GM21526 (cell line): ENCODE data around the gene KCNMA1.

ENCODE experiments used
- ATAC-seq: cut with Tn5 transposase; IDR thresholded peaks from one replicate; pipeline ENCODE4 v1.9.1; 2021; ENCODE audit warnings: moderate library complexity; ENCODE audit not compliant: unreplicated experiment, low FRiP score

Gene KCNMA1

DNA sequence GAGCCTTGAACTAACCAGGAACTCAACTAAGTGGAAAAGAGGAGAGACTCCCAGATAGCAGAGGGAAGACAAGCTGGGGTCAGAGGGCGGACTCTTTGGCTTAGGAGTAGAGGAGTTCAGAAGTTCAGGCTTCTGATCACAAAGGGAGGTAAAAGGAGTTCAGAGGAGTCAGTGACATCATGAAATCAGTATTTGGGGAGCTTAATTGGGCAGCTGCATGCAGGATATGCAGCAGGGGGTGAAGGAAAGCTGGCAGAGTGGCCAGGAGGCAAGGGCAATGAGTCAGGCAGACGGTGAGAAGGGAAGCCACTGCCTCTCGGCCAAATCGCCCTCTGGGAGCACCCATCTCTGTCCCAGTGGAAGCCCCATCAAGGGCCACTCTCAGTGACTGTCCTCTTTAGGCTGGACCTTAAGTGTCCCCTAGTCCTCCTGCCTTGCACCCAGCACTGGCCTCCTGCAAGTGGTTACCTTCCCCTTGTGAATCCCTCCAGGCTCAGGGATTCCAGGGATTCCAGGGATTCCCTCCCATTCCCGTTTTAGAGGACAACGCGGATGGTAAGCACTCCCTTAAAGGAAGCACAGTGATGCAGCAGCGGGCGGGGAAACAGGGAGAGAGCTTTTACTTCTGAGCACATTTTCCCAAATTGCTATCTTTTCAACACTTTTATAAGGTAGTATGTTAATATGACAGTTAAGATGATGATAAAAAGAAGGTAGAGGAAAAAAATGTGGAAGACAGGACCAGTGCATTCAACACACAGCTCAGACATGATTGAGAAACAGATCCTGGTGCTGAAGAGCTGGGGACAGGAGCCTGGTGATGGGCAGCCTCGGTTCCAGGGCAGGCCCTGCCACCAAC is 72.6 kb downstream of the KCNMA1 start:
- ATAC-seq = no peak

DNA sequence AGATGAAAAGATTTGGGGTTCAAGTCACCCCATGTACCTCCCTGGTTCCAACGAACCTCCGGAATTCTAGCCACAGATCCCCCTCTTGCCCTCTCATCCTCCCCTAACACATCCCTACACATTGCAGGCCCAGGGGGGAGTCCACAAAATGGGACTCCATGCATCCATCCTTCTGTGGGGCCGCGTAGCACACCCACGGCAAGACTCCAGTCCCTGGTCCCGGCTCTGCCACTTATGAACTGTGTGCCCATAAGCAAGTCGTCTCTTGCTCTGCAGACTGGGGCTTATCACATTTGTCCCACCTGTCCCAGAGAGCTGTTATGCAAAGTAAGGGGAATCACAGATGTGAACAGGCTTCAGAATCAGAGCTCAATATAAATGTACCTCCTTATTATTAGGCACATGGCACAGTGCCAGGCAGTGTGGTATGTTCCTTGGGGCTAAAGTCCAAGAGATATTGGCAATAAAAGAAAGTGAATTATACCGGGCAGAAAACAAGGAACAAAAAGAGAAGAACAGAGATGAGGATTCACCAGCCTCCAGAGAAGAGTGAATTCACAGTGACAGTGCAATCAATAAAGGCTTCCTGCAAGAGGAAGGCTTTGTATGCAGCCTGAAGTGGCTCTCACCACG is 73.9 kb downstream of the KCNMA1 start:
- no peak for ATAC-seq

DNA sequence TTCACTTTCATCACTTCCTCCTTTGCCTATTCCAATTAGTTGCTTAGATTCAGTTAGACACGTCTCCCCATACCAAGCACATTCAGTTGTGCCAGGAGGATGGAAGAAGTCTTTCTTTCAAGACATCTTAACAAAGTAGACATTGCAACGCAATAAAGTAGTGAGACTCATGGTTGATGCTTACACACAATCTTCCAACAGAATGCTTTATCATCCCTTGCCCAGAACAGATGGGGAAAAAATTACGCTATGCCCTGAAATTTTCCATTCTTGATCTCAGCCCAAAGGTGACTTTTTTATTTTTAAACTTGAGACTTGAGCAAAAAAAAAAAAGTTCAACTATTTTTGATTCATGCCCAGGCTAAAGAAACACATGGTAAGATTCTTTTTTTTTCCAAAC is 74.9 kb downstream of the KCNMA1 start:
- ATAC-seq = no peak

DNA sequence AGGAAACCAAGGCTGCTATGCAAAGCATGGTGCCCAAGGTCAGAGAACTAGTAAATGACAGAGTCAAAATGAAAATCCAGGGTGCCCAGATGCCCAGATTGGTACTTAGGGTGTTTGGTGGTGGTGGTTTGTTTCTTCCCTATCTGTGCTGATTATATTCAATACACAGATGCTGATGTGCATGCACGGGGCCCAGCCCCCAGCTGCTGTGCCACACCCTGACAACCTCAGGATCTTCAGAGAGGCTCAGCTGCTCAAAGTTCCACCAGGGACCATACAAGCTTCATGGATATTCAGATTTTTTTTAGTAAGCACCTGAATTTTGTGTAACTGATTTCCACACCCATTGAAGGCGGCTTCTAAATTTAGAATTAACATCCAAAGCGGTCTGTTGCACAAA is 75.6 kb downstream of the KCNMA1 start:
- no peak for ATAC-seq

DNA sequence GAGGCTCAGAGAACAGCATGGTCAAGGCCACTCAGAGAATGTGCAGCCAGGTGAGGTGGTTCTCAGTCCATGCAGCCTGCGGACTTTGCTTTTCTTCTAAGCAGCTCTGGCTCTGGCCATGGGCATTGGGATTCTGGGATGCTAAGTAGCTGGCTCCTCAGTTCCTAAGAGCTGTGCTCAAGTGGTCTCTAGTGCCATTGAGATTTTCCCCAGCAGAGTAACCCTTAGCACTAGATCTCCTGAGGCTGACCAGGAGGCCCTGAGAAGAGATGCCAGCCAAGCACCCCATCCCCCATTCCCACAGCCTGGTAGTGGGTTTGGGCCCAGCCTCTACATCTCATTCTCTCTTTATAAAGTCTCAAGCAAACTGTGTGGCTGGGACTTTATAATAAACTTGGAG is 77.1 kb downstream of the KCNMA1 start:
- no peak for ATAC-seq

DNA sequence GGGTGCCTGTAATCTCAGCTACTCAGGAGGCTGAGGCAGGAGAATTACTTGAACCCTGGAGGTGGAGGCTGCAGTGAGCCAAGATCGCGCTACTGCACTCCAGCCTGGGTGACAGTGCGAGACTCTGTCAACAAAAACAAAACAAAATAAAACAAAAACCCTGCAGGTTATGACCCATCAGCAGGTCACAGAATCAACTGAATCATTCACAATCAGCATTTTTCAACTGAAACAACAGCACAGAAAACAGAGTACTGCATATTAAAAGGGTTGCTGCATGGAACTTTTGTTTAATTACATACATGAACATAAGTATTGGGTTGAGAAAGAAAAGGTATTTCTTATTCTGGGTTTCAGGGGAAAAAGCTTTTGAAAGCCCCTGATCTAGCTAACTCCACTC is 77.6 kb downstream of the KCNMA1 start:
- no peak for ATAC-seq

DNA sequence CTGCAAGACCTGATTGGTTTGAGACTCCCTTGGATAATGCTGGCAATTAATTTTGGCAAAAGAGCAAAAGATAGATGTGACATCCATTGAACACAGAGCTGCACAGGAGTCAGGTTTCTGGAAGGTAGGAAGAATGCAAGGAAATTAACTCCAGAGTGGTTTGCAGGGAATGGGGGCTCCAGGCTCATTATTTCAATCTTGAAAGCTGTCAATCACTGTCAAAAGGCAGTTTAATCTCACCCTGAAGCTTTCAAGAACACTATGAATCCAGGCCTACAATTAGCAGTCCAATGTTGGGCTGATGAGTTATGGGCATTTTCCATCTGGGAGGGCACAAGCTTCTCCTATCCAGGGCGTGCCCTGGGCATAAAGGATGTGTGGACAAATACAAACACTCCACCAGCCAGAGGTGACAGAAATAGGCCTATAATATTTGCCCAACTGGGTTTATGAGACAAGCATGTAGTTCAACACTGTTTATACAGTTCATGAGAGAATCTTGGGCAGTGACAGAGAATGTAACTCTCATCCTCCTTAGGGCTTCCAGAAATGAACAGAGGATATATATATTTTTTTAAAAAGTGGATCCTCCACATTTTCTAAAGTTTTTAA is 80.5 kb downstream of the KCNMA1 start:
- no peak for ATAC-seq

DNA sequence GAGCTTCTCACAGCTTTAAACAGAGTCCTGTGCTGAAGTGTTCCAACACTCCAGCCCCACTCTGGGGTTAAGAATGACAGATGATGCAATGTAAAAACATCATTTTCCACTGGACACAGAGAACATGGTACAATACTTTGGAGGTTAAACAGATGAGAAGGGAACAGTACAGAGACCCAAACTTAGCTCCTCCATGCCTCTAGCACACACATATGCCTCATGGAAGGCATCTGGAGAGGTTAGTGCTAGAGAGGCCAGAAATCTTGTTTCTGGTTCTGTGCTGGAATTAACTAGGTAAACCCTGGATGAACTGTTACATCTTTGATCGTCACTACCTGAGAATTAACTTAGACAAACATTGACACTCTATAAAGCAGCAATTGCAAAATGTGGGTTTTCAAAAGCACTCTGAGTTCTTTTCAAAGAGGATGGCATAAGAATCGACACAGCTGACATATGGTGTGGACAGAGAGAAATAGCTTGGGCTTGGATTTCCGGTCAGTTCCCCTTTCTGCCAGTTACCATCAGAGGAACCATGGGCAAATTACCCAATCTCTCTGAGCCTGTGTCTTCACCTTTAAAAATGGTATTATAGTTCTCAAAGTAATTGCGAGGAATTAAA is 81.9 kb downstream of the KCNMA1 start:
- ATAC-seq = no peak

DNA sequence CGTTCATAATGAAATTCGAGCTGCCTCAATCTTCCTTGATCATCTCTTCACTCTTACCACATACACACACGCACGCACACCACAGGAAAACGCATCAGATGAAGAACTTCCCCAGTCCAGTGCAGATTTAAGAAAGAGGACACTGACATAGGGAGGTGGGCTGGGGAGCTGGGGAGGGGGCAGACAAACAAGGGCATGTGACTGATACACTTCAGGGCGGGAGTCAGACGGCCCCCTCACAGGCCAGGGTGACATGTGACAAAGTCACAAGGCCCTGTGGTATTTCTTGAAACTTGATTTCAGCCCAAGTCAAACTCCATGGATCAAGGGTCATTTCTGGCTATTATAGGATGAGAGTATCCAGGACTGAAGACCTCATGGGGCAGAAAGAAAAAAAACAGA is 82.6 kb downstream of the KCNMA1 start:
- ATAC-seq = no peak

DNA sequence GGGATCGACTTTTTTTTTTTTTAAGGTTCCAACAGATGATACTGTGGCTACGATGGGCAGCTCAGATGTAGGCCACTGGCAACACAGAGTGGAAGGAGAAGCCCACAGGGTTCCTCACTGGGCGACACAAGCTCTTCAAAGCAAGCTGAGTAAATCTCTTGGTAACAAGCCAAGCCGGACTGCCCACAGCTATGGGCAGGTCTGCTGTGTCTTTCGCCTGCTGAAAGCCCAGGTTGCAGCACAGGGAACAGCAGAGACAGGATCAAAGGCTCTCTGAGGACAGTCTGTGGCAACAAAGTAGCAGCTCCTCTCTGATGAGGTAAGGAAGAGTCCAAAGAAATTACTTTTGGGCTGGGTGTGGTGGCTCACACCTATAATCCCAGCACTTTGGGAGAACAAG is 83.6 kb downstream of the KCNMA1 start:
- no peak for ATAC-seq

DNA sequence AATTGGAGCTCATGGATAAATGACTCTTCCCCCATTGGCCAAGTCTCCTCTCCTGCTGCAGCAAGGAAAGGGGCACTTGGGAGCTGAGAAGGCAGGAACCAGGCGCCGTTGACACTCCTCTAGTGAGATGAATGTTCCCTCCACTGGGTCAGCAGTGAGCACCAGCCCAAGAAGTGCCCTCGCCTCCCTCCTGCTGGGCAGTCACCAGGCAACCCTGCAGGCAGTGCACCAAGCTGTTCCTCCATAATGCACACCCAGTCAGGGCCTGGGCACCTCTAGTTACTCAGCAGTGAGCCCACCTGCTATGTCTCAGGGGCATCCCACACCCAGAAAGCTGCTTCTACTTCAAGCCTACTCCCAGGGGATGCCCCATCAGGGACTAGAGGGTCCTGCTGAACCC is 84.3 kb downstream of the KCNMA1 start:
- no peak for ATAC-seq

DNA sequence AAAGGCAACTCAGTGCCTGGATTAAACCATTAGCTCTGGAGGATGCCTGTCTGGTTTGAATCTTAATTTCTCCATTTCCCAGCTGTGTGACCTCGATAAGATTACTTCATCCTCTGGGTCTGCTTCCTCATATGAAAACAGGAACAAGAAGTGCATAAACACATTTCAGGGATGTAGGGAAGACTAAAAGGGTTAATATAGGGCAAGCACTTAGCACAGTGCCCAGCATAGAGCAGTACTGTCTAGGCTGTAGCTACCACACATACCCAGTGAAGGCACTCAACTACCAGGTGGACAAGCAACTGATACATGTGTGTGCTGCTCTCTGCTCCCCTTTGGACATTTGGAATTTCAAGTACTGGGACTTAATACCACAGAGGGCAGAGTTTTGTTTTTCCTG is 85.4 kb downstream of the KCNMA1 start:
- no peak for ATAC-seq

DNA sequence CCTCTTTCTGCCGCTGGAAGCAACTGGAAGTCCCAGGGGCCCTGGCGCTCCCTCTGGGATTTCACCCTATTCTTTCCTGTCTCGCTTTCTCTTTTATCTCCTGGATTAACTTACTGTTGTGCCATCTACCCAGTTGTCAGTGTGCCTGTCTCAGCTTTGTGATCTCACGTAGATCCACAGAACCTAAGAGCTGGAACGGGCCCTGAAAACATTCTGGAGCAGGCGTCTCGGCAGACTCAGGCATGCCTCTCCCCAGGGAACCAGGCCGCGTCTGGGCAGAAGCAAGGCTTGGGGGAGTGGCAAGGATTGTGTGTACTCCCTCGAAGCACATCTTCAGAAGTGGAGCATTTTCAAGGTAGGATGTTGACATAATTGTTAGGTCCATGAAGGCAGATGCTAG is 87.2 kb downstream of the KCNMA1 start:
- ATAC-seq = no peak

DNA sequence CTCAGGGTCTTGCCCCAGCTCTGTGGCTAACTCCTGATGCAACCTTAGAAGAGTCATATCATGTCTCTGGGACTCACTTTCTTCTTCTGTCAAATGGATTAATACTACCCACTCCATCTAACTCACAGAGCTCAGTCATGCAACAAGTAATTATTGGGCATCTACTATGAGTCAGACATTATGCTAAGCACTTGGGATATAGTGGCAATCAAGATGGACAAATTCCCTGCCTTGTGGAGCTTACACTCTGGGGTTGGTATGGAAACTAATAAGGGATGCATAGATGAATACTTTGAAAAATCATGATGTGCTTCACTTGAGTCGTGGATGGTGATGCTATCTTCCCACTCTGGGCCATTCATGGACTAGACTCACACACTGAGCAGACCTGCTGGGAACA is 88.9 kb downstream of the KCNMA1 start:
- ATAC-seq = no peak

DNA sequence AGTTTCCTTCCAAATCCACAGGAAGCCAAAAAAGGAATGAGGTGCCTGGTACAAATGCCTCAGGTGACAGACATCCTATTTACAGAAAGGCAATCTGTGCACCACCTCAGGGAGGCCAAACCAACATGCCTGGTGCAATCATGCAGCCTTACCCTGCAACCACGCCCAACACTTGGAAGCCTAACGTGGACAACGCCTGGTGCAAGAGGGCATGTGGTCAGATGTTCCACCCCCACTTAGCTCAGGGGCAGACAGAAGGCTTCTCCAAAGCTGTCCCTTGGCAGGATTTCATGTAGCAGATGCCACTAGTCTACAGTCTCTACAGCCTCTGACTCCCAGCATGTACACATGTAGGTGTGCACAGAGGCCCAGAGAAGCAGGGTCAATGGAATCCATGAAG is 89.5 kb downstream of the KCNMA1 start:
- ATAC-seq = no peak

DNA sequence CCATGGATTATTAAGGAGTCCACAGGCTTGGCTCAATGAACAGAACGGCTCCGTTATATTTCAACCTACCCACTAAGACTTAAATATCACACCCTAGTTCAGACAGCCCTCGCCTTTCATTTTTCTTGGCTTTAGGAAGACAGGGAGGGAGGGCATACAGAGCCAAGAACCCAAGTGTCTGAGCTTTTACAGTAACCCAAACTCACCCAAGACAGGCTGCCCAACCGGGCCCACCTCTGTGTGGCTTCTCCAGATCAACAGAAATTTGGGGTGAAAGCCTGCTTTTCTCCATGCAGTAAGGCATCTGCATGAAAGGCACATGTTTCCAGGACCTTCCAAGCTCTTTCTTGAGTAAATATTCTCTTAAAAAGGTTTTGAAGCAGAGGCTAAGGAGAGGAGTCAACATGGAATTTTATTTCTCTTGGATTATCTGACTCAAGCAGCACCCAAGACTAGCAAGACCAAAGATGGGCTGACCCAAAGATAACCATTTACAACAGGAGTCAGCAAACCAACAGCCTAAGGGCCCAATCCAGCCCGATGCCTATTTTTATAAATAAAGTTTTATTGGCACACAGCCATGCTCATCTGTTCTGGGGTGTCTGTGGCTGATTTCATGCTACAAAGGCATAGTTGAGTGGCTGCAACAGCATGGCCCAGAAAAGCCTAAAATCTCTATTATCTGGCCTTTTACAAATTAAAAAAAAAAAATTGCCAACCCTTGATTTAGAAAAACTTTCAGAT is 90.1 kb downstream of the KCNMA1 start:
- ATAC-seq = no peak

DNA sequence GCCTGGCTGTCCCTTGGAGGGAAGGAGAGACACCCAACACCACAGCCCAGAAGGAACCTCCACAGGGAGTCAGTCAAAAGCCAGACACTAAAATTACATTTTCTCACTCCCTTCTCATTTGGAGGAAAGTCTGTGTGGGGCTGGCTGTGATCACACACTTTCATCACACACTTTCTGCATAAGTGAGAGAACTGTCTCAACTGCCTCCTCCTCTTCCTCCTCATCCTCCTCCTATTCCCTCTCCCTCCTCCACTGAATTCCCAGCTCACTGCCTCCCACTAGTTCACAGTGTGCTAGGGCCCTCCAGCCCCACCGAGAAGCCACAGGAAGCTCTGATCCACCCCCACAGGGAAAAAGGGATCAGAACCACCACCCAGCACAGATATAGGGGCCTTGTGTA is 91.6 kb downstream of the KCNMA1 start:
- ATAC-seq = no peak

DNA sequence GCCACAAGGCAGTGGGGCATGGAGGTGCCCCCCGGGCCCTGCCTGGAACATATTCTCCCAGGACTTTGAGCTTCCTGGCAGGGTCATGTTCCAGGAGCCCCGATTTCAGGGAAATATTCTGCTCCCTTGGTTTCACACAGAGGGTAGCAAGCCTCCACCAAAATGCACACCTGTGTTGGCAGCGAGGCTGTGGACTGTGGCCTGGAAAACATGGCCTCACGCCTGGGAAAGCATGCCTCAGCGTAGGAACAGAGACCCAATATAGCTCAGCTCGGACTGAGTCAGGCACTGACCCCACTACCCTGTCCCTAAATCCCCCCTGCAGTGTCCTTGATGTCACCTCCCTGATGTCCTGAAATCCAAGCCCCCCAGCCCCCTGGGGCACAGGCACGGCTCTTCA is 92.0 kb downstream of the KCNMA1 start:
- no peak for ATAC-seq

DNA sequence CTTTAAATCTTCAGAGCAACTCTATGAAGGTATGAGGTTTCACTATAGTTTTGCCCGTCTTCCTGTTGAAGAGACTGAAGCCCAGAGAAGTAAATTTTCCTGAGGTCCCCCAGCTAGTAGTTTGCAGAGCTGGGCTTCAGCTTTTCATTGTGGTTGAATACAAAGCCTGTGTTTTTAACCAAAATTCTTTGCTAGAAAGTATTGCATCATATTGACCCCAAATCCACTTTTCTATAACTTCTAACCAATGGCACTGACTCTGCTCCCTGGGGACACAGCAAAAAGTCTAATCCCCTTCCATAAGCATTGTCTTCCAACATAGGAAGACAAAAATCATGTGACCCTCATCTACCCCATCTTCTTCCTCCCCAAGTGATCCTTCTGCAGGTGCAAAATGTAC is 93.0 kb downstream of the KCNMA1 start:
- no peak for ATAC-seq

DNA sequence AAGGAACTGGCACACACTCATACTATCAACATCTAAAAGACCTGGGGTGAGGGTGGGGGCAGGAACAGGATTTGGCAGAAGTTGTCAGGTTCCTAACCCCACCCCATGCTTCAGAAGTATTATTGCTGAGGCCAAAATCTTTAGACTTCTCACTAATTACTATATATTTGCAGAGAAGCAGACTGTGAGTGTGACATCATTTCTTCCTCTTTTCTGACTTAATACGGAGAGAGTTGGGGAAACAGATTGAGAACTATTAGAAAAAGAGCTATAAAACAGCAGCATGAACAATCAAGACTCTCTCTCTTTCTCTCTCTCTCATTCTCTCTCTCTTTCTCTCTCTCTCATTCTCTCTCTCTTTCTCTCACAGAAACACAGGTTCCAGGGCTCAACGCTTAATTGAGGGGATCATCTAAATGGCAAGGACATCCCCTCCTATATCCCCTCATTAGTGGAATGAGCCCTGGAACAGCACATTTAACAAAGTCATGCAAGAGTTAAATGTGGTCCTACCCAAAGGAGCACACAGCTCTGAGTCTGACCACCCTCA is 94.8 kb downstream of the KCNMA1 start:
- ATAC-seq = no peak
